Keratinocyte (primary cell): ENCODE measurements around the gene PPP4C.

Experiments
- EZH2 ChIP-seq: IDR thresholded peaks from one replicate; pipeline ENCODE4 v1.6.1; 2012; ENCODE audit warnings: inconsistent platforms, mild to moderate bottlenecking, low read length, moderate library complexity
- TF ChIP-seq, protein P1 (sequence below), 3 experiments: IDR thresholded peaks in 1 of 3; conservative IDR thresholded peaks in 1 of 3; optimal IDR thresholded peaks in 1 of 3; 2 replicates in 2 of 3; 3 replicates in 1 of 3; pipeline versions ENCODE3 to v1.5.1; 2011; ENCODE audit warnings: low read length in 3 of 3, mild to moderate bottlenecking in 3 of 3, moderate library complexity in 2 of 3, control low read depth in 1 of 3, inconsistent platforms in 1 of 3; ENCODE audit not compliant: insufficient read depth in 2 of 3; ENCODE audit errors: extremely low read depth in 1 of 3

- TF ChIP-seq, protein P1, sequence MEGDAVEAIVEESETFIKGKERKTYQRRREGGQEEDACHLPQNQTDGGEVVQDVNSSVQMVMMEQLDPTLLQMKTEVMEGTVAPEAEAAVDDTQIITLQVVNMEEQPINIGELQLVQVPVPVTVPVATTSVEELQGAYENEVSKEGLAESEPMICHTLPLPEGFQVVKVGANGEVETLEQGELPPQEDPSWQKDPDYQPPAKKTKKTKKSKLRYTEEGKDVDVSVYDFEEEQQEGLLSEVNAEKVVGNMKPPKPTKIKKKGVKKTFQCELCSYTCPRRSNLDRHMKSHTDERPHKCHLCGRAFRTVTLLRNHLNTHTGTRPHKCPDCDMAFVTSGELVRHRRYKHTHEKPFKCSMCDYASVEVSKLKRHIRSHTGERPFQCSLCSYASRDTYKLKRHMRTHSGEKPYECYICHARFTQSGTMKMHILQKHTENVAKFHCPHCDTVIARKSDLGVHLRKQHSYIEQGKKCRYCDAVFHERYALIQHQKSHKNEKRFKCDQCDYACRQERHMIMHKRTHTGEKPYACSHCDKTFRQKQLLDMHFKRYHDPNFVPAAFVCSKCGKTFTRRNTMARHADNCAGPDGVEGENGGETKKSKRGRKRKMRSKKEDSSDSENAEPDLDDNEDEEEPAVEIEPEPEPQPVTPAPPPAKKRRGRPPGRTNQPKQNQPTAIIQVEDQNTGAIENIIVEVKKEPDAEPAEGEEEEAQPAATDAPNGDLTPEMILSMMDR (optimal IDR thresholded peaks at IDR 0.05 in 1 of 3, IDR thresholded peaks at IDR 0.05 in 1 of 3, conservative IDR thresholded peaks at IDR 0.05 in 1 of 3; ENCODE audit: extremely low read depth in 1 of 3, insufficient read depth in 2 of 3, low read length in 3 of 3), result no peak
- no peak for TF ChIP-seq EZH2
Measured at GRCh38 chr16:30060836-30061554, 14.8 kb upstream of the PPP4C start.
